Loucy (cell line): ENCODE data around the gene BRINP3.

Experiments used
- EZH2phosphoT487 ChIP-seq: fragments of 200-600 bp; IDR thresholded peaks from 2 replicates; pipeline ENCODE4 v1.6.1; 2018; ENCODE audit warnings: antibody characterized with exemption, mild to moderate bottlenecking, moderate library complexity, borderline replicate concordance
- TF ChIP-seq, protein P1 (sequence below): fragments of 200-600 bp; sonication (generic); conservative IDR thresholded peaks from 2 replicates; pipeline ENCODE4 v1.5.1; 2014; ENCODE audit warnings: mild to moderate bottlenecking, antibody characterized with exemption, low read length

DNA sequence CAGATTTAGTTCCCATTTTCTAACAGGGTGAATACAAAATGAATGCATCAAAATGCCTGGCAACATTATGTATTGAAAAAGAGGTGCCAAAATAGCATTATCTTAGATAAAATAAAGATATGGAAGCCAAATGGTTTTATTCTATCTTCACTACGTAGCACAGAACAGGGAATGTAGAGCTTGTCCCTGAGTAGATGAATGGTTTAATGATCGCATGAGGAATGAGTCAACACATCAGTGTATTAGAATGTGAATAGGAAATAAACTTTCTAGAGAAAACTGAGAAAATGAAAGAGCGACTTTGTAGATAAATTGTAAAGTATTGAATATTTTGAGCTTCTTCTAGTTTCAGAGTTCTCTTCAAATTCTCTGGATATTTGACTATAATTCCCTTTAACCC is 74.3 kb downstream of the BRINP3 start:
- TF ChIP-seq, protein P1, sequence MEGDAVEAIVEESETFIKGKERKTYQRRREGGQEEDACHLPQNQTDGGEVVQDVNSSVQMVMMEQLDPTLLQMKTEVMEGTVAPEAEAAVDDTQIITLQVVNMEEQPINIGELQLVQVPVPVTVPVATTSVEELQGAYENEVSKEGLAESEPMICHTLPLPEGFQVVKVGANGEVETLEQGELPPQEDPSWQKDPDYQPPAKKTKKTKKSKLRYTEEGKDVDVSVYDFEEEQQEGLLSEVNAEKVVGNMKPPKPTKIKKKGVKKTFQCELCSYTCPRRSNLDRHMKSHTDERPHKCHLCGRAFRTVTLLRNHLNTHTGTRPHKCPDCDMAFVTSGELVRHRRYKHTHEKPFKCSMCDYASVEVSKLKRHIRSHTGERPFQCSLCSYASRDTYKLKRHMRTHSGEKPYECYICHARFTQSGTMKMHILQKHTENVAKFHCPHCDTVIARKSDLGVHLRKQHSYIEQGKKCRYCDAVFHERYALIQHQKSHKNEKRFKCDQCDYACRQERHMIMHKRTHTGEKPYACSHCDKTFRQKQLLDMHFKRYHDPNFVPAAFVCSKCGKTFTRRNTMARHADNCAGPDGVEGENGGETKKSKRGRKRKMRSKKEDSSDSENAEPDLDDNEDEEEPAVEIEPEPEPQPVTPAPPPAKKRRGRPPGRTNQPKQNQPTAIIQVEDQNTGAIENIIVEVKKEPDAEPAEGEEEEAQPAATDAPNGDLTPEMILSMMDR = no peak
- TF ChIP-seq EZH2phosphoT487 = no peak
